ENCODE results near the gene KCTD18. TPM values are rescaled to one million over a fixed set of nuclear protein-coding genes. Genes with fewer than 3 reads are reported as not detected.

KCTD18 gene
- total RNA-seq, 1 experiment from 2014 or later, result 14.7 TPM

GRCh38 chr2:200479692-200480265 is 30.1 kb downstream of the KCTD18 start:
- POLR2A ChIA-PET, result interaction anchor here (0.7 kb wide), 1 partner anchor 141 kb away, joined by 6 read pairs; no protein-coding TSS in a partner anchor
- CTCF ChIA-PET, result no interaction called here
- Histone ChIP-seq H3K4me1 (ENCODE audit: control insufficient read depth, insufficient read depth, low read length) (peaks cover 25% of the 10 kb centered on the region), H3K9me3 (ENCODE audit: control insufficient read depth, insufficient read depth, low read depth, low read length) (no peaks in the 10 kb centered on the region), H3K27ac (ENCODE audit: low read length) (peak overlapping the region; percentile 76), H3K4me3 (ENCODE audit: low read depth in 2 of 2, low read length in 2 of 2) (no peak overlapping the region), H3K36me3 (ENCODE audit: control insufficient read depth, insufficient read depth, low read length) (peaks cover 18% of the 10 kb centered on the region; the same call in 1 of the 2 replicates), H3K27me3 (ENCODE audit: control insufficient read depth, insufficient read depth, low read length) (no peaks in the 10 kb centered on the region)
- peak; percentile 24 for DNase-seq (ENCODE audit: low read depth, low spot score)
- TF ChIP-seq CTCF (IDR thresholded peaks at IDR 0.05), result no peak
- peak; percentile 51; the same call in 1 of the 2 replicates for TF ChIP-seq TCF7L2 (IDR thresholded peaks at IDR 0.05; ENCODE audit: low read depth, low read length)
- intact Hi-C loops (cut with micrococcal nuclease; ENCODE audit: unreplicated experiment), result loop anchor here (2.0 to 10.0 kb wide), 2 partner anchors 165 to 499 kb away; no protein-coding TSS in a partner anchor
- peak; percentile 27; the same call in 1 of the 2 replicates for ATAC-seq
- no TSS peak for BruUV-seq (replicated peaks)
- in situ Hi-C loops (cut with HindIII; ENCODE audit: low pct_unique_long_range_greater_than_20kb, low sequenced_read_pairs), result no loop called here

GRCh38 chr2:200477667-200478131 is 32.2 kb downstream of the KCTD18 start:
- H3K4me3 ChIP-seq (ENCODE audit: low read depth in 2 of 2, low read length in 2 of 2), result no peak overlapping the region
- H3K9me3 ChIP-seq (ENCODE audit: control insufficient read depth, insufficient read depth, low read depth, low read length), result no peaks in the 10 kb centered on the region
- CTCF ChIA-PET, result no interaction called here
- no peak for ATAC-seq
- H3K27me3 ChIP-seq (ENCODE audit: control insufficient read depth, insufficient read depth, low read length), result no peaks in the 10 kb centered on the region
- POLR2A ChIA-PET, result interaction anchor here (0.5 to 0.6 kb wide), 2 partner anchors 45 to 80 kb away, joined by 3 to 6 read pairs; no protein-coding TSS in a partner anchor
- peaks cover 22% of the 10 kb centered on the region for H3K36me3 ChIP-seq (ENCODE audit: control insufficient read depth, insufficient read depth, low read length)
- DNase-seq (ENCODE audit: low read depth, low spot score), result no peak
- in situ Hi-C loops (cut with HindIII; ENCODE audit: low pct_unique_long_range_greater_than_20kb, low sequenced_read_pairs), result no loop called here
- H3K27ac ChIP-seq (ENCODE audit: low read length), result no peak overlapping the region; the same call in 1 of the 2 replicates
- intact Hi-C loops (cut with micrococcal nuclease; ENCODE audit: unreplicated experiment), result no loop called here
- BruUV-seq (replicated peaks), result TSS peak; percentile 82
- peaks cover 18% of the 10 kb centered on the region for H3K4me1 ChIP-seq (ENCODE audit: control insufficient read depth, insufficient read depth, low read length)
- TF ChIP-seq TCF7L2 (IDR thresholded peaks at IDR 0.05; ENCODE audit: low read depth, low read length) (no peak), POLR2AphosphoS5 (IDR thresholded peaks at IDR 0.05; ENCODE audit: low read depth, low read length) (no peak), SIN3A (IDR thresholded peaks at IDR 0.05; ENCODE audit: borderline replicate concordance, insufficient read depth, low read depth, low read length) (no peak), CTCF (IDR thresholded peaks at IDR 0.05) (no peak)
- TF ChIP-seq, protein P1, sequence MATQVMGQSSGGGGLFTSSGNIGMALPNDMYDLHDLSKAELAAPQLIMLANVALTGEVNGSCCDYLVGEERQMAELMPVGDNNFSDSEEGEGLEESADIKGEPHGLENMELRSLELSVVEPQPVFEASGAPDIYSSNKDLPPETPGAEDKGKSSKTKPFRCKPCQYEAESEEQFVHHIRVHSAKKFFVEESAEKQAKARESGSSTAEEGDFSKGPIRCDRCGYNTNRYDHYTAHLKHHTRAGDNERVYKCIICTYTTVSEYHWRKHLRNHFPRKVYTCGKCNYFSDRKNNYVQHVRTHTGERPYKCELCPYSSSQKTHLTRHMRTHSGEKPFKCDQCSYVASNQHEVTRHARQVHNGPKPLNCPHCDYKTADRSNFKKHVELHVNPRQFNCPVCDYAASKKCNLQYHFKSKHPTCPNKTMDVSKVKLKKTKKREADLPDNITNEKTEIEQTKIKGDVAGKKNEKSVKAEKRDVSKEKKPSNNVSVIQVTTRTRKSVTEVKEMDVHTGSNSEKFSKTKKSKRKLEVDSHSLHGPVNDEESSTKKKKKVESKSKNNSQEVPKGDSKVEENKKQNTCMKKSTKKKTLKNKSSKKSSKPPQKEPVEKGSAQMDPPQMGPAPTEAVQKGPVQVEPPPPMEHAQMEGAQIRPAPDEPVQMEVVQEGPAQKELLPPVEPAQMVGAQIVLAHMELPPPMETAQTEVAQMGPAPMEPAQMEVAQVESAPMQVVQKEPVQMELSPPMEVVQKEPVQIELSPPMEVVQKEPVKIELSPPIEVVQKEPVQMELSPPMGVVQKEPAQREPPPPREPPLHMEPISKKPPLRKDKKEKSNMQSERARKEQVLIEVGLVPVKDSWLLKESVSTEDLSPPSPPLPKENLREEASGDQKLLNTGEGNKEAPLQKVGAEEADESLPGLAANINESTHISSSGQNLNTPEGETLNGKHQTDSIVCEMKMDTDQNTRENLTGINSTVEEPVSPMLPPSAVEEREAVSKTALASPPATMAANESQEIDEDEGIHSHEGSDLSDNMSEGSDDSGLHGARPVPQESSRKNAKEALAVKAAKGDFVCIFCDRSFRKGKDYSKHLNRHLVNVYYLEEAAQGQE (IDR thresholded peaks at IDR 0.05; ENCODE audit: insufficient read depth in 1 of 2, low read depth in 2 of 2, low read length in 1 of 2), result no peak

All from Panc1 (cell line).